Measurements from ENCODE around the gene PHACTR1. TPM values are rescaled to one million over a fixed set of nuclear protein-coding genes. Genes with fewer than 3 reads are reported as not detected.
"Not testable (repeated sequence)": the region's sequence is repeated elsewhere in the genome, so short reads cannot be mapped to it uniquely, and the experiment has no call there.

Gene PHACTR1
- total RNA-seq, 1 experiment from 2014 or later = 11.0 TPM

DNA sequence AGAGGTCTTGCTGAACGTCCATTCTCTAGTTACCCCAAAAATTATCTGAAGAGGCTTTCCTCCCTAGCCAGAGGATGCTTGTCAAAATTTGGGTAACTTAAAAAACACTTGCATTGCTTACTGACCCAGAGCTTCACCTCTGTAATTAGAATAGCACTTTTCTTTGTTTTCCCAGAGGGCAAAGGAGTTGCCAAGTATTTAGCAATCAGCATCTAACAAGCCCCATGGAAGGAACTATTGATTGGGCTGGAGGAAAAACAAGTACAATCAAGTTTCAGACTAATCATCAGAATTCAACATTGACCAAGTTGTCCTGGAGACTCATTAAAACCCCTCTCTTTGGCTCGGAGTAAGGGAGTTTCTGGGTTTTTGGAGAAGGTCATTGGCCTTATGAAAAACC, 385.4 kb downstream of the PHACTR1 start:
- no peak for DNase-seq (ENCODE audit: low read depth)

DNA sequence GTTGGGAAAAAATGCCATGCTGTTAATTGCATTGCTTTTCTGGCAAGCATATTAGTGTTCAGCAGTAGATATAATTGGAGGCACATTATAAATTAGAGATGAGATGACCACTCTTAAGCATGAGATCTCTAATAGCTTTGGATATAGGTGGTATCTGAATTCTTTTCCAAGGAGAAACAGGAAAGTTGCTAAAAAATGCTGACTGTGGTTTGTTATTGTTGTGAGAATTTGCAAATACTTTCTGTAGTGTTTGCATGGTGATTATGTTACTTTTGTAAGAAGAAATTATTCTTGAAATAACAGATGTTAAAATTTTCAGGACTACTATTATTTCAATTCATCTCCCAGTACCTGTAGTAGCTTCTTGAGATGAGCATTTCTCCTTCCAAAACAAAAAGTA, 386.6 kb downstream of the PHACTR1 start:
- DNase-seq (ENCODE audit: low read depth) = no peak

DNA sequence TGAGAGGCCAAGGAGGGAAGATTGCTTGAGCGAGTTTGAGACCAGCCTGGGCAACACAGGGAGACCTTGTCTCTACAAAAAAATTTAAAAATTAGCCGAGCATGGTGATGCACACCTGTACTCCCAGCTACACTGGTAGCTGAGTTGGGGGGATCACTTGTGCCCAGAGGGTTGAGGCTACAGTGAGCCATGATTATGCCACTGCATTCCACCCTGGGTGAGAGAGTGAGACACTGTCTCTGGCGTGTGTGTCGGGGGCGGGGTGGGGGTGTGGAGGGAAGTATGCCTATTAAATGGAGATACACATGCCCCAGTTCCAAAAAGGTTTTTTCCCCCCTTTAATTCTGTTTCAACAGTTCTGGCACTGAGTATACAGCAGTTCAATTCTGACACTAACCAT, 388.6 kb downstream of the PHACTR1 start:
- no peak for DNase-seq (ENCODE audit: low read depth)

DNA sequence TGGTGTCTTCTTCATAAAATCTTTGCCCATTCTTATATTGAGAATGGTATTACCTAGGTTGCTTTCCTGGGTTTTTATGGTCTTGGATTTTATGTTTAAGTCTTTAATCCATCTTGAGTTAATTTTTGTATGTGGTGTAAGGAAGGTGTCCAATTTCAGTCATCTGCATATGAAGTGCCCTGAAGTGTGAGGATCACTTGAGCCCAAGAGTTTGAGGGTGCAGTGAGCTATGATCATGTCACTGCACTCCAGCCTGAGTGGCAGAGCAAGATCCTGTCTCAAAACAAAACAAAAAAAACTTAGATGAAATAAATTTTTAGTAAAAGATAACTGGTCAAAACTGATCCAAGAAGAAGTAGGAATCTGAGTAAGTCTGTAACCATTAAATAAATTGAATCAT, 396.4 kb downstream of the PHACTR1 start:
- no peak for DNase-seq (ENCODE audit: low read depth)

DNA sequence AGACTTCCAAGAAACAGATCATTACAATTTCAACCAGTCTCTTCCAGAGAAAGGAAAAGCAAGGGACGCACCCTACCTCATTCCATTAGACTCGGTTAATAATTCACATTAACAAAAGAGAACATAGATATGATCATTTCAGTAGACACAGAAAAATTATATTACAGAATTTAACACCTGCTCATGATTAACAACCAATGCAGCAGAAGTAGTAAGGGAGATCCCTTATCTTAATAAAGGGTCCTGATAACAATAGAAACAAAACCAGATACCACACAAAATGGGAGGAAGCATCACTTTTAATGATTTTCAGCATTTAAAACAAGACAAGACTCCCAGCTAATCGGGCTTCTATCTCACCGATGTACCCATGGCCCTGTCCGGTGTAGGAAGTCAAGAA, 396.8 kb downstream of the PHACTR1 start:
- no peak for DNase-seq (ENCODE audit: low read depth)

DNA sequence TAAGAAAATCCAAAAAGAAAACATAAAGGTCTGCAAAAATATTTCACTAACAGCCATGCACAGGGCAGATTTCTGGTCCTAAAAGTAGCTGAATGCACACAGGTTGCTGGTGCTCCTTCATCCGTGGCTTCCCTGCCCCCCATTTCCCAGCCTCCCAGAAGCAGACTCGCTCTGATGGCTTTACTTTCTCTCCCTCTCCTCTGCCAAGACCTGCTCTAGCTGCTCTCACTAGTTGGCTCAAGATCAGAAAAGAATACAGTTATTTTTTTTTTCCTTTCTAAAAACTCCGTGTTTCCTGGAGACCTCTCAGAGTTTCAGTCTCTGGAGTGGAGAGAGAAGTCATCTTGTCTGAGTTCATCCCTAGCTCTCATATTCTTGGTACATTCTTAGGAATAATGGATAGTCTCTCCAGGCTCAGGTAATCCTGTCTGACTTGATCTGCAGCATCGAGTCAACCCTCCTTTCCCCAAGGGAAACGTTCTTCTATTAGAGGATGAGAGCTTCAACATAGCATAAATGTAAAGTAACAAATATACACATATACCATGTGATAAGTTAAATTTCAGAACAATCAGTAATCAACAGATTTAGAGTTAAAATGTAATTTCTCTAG, 397.5 kb downstream of the PHACTR1 start:
- DNase-seq (ENCODE audit: low read depth) = no peak

DNA sequence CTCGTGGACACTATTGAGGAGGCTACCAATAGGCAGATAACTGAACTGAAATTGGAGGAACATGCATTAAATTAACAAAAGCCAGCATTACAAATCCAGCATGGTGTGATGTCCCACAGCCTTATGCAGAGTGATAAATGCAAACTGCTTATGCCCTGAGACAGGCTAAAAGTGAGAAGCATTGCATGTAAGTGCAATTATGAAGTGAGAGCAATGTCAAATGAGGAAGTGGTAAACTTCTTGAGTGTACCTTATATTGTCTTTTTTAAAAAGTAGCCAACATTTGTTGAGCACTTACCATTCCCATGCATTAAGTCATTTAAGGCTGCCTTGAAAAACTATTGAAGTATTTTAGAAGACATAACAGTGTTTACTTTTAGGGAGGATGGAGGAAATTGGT, 399.6 kb downstream of the PHACTR1 start:
- DNase-seq (ENCODE audit: low read depth) = no peak

DNA sequence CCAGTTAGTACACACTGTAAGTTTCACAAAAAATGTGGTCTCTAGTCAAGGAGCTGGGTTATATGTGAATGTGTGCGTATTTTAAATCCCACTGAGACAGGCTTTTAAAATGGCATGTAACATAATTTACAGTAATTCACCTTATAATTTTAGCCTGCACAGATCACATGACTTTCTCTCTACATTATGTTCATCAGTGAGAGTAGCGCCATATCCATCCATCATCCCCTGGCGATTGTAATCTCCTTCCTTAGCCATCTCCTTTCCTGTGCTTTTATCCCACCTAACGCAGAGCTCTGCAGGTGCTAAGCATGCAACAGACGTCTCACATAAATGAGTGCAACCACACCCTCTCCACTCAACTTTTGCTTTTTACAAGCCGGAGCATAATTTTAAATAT, 401.0 kb downstream of the PHACTR1 start:
- no peak for DNase-seq (ENCODE audit: low read depth)

DNA sequence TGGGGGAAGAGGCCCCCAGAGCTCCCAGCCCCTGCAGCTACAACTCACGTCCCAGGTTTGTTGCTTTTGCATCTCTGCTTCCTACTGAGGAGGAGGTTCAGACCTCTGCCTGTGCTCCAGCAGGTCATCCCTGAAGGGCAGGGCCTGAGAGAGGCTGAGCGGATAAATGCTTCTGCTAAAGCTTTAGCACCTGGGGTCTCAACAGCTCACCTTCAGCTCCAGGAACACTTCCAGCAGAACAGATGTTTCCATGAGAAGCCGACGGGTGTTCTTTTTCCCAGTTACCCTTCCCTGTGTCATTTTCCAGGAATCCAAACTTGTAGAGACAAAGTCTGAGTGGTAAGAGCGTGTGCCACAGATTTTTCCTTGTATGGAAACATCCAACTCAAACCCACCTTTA, 403.0 kb downstream of the PHACTR1 start:
- no peak for DNase-seq (ENCODE audit: low read depth)

DNA sequence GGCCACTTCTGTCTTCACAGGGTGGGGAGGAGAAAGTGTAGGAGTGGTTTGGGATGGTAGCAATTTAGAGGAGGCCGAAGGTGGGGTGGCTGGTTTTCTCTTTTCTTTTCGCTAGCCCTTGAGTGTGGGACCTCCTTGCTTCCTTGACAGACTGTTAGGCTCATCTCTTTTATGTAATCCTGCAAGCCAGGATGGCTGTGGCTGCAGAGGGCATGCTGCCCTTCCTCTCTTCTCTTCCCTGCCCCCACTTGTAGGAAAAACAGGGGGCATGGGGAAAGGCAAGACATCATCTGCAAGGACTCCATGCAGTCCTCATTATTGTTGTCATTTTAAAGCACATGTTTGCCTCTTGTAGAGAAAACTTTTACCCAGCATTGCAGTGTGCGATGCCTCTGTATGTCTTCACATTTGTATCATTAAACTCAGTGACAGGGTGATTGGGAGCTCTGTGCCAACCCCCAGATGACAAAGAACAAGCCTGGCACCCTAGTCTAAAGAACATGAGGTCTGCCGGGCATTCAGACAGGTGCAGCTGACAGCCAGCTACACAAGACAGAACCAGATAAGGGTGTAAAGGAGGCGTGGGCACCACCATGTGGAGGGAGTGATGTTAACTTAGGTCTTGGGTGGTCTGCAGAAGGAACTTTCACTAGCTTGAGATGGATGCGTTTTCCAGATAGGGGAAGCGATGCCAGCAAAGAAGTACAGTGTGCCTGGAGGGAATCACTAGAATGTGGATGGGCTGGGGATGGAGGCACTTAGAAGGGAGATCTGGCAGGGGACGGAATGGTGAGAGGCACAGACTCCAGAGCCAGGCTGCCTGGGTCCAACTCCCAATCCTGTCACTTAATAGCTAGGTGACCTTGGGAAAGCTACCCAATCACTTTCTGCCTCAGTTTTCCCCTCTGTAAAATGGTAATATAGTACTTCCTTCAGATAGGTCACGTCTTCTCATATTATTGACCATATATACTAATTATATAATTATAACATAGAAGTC, 404.2 kb downstream of the PHACTR1 start:
- DNase-seq (ENCODE audit: low read depth) = no peak

DNA sequence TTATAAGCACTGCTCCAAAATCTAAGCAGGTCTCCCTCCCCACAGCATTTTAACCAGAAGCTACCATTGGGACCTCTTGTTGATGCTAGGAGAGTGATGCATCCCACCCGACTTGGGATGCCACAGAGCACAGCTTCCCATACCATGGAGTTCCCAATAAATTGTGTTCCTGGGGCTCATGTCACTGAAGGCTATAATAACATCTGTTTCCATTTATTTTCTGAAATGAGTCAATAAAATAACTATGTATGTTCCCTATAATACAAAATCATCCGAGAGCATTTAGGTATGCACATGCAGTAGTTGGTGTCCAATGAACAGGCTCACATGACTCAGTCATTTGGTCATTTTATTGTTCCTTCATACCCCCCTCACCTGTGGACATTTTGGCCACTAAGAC, 407.6 kb downstream of the PHACTR1 start:
- no peak for DNase-seq (ENCODE audit: low read depth)

DNA sequence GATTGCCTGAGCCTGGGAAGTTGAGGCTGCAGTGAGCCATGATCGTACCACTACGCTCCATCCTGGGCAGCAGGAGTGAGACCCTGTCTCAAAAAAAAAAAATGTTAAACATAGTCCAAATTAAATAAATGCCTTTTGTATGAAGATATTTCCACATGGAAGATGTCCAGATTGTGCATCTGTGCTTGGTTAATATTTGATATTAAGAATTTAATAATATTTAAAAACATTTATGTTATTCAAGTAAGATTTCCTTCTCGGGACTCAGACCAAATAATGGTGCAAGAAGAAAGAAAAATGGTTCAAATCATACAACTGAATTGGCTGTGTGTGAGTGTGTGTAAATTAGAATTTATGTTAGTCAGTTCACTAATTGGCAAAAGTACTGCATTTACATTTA, 409.3 kb downstream of the PHACTR1 start:
- no peak for DNase-seq (ENCODE audit: low read depth)

DNA sequence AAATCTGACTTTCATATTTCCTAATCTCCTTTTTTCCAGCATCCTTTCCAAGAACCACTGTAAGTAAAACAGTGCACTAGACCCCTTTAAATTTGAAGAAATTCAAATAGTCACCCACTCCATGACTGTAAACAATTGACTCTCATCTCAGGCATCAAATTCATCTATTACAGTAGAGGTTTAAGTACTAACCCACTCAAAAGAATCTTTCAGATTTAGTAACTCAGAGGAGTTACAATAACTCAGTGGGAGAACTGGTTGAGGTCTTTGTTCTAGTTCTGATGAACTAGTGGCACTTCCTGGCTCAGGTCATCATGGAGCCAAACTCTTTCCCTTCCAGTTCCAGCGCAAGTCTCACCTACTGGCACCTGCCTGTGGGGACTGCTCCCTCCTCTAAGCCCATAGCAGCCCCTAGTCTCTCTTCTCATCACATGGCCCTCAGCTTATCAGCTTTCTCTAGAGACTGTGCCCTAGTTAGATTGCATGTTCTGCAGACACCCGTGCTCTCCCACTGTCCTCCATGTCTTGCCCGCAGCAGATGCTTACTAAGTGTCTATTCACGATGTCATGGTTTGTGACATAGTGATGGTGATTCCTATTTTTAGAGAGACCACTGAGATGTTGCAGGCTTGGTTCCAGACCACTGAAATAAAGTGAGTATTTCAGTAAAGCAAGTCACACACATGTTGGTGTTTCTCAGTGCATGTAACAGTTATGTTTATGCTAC, 415.5 kb downstream of the PHACTR1 start:
- no peak for DNase-seq (ENCODE audit: low read depth)

DNA sequence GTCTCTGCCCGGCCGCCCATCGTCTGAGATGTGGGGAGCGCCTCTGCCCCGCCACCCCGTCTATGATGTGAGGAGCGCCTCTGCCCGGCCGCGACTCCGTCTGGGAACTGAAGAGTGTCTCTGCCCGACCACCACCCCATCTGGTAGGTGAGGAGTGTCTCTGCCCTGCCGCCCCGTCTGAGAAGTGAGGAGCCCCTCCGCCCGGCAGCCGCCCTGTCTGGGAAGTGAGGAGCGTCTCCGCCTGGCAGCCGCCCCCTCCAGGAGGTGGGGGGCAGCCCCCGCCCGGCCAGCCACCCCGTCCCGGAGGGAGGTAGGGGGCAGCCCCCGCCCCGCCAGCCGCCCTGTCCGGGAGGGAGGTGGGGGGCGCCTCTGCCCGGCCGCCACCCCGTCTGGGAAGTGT, 417.3 kb downstream of the PHACTR1 start:
- not testable (repeated sequence) for DNase-seq (ENCODE audit: low read depth)

DNA sequence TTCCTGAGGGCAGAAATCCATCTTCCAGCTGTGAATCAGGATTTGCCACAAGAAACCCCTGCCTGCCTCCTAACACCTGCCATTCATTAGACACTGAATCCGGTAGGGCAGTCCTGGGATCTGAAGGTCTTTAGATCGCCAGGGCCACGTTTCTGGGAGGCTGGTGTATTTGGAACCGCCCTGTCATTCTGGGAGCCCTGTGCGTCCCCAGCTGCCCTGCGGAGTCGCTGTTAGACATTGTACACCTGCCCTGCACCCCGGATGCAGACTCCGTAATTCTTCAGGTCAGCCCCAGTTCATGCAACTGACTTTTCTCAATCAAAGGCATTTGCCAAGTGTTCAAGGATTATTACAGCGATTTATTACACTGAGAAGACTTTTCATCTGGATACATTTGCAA, 418.6 kb downstream of the PHACTR1 start:
- DNase-seq (ENCODE audit: low read depth) = no peak

DNA sequence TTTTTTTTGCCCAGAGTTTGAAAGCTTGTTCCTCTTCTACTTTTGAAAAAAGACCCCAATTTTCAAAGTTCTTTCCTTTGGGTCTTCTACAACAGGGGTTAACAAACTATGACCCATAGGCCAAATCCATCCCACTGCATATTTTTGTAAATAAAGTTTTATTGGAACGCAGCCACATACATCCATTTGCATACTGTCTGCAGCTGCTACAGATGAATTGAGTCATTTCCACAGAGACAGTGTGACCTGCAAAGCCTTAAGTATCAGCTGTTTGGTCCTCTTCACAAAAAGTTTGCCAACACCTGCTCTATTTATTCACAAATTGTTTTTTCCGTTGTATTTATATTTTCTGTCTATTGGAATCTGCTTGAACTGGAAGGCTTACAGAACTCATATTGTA, 422.6 kb downstream of the PHACTR1 start:
- peak; percentile 94 for DNase-seq (ENCODE audit: low read depth)

DNA sequence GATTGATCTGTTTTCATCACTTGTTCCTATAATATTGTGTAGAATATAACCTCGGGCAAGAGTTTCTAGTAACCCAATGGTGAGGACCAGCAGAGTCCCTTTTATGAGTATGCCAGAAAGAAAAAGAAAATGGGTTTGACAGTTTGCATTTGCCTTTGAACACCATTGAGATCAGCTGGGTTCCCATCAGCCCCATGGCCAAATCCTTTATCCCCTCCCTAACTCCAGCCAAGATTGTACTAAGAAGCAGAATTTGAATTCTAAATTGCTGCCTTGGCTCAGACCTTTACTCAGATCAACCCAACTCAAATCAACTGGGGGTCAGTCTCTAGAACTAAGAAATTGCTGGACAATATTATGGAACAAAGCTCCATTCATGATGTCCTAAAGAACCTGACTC, 424.4 kb downstream of the PHACTR1 start:
- no peak for DNase-seq (ENCODE audit: low read depth)

DNA sequence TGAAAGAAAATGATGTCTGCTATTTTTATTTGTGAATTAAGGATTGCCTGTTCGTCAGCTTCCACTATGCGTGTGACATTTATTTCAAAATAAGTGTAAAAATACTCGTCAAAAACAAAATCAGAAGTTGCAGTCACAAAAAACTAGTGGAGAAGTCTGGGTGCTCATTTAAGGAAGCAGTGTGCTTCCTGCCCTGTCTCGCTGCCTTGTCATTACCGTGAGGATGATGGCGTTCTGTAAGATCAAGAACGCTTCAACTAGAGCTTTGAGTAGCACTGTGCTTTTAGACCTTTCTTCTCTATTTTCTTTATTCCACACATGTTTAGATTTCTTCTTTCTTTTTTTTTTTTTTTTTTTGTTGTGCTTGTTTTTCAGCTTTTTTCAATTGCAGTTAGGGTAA, 424.8 kb downstream of the PHACTR1 start:
- DNase-seq (ENCODE audit: low read depth) = no peak

DNA sequence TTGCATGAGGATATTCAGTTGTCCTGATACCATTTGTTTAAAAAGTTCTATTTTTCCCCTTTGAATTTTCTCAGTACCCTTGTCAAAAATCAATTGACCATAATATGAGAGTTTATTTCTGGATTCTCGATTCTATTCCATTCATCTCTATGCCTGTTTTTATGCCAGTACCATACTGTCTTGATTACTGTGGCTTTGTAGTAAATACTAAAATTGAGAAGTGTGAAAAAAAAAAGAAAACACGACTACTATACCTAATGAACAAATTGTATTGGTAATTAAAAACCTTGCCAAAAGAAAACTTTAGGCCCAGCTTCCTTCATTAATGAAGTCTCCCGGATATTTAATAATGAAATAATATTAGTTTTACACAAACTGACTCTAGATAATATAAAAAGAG, 426.0 kb downstream of the PHACTR1 start:
- no peak for DNase-seq (ENCODE audit: low read depth)

DNA sequence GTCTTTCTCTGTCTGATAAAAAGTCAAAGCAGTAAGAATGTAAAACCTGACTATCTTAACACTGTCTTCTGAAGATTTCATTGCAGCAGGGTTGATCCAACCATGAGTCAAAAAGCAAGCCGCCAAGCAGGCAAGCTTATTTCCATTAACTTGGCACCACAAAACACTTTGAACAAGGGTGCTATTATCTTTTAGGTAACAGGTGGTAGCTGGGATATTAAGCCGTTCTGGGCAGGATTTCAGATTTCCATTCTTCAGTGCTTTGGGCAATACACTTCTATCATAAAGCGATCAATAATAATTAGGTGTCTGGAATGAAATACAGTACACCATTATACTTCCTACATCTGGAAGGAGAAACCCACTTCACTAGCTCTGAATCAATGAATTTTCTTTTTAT, 429.9 kb downstream of the PHACTR1 start:
- peak; percentile 11 for DNase-seq (ENCODE audit: low read depth)

DNA sequence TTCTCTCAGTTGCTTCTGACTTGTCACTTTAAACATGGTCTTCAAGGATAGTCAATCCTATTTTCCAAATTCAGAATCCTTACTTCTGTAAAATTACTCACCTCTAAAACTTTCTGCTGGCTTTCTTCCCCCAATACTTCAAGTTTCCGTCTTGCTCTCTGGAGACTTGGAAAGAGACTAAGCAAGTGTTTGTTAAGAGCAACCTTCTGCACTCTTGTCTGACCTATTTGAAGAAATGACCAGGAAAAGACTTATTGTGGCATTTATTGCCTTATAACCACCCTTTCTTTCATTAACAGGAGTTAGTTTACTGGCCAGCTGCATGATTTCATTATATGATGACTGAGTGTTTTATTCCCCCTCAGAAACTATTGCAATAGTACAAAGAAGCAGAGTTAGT, 430.8 kb downstream of the PHACTR1 start:
- no peak for DNase-seq (ENCODE audit: low read depth)

DNA sequence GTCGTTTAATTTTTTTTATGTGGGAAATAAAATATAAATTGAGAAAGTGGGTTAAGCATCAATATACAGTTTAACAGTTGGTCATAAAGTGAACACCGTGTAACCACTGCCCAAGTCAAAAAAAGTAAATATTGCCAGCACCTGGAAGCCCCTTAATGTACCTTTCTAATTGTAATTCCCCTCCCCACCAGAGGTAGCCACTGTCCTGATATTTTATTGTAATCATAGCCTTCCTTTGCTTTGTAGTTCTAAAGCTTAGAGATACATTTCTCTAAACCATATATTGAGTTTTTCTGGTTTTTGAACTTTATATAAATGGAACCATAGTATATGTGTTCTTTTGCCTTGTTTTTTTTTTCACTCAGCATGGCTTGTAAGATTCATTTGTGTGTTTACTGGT, 431.2 kb downstream of the PHACTR1 start:
- no peak for DNase-seq (ENCODE audit: low read depth)

Measured in LHCN-M2 (cell line).